MCF 10A (cell line): ENCODE results near the gene UNC93A. TPM values are rescaled to one million over a fixed set of nuclear protein-coding genes. Genes with fewer than 3 reads are reported as not detected.
"Not testable (repeated sequence)": the region's sequence is repeated elsewhere in the genome, so short reads cannot be mapped to it uniquely, and the experiment has no call there.

Source experiments
- BruUV-seq: library from RNA; stranded (reverse); fragments of 400-500 nt; replicated peaks from 2 replicates; lab custom pipeline; 2021; lab: Mats Ljungman, UMichigan
- CTCF ChIA-PET: fragments of 300-600 bp; sonication (Branson Sonifier 250); formaldehyde crosslinking; extraction: SDS; loops from one replicate; lab custom pipeline; 2021; ENCODE audit warnings: antibody characterized with exemption, inconsistent platforms; lab: Yijun Ruan, JAX
- POLR2A ChIA-PET: fragments of 300-600, 350-650 bp; sonication (Branson Sonifier 250); formaldehyde crosslinking; extraction: SDS; loops from one replicate; lab custom pipeline; 2020; ENCODE audit warnings: antibody characterized with exemption, inconsistent platforms; lab: Yijun Ruan, JAX
- DNase-seq: peaks from one replicate; pipeline ENCODE4 v3.0.0-alpha.2; 2018; ENCODE audit not compliant: unreplicated experiment
- H3K27ac Mint-ChIP-seq: one replicate; pipeline ENCODE4 v1.8.0; 2022; ENCODE audit warnings: mild to moderate bottlenecking, low read depth, mixed read lengths; ENCODE audit not compliant: unreplicated experiment
- H3K27me3 Mint-ChIP-seq: one replicate; pipeline ENCODE4 v1.8.0; 2022; ENCODE audit warnings: mixed read lengths; ENCODE audit not compliant: insufficient read depth, unreplicated experiment
- H3K36me3 Mint-ChIP-seq: one replicate; pipeline ENCODE4 v1.8.0; 2022; ENCODE audit warnings: mild to moderate bottlenecking, moderate library complexity, mixed read lengths; ENCODE audit not compliant: insufficient read depth, unreplicated experiment
- H3K4me1 Mint-ChIP-seq: one replicate; pipeline ENCODE4 v1.8.0; 2022; ENCODE audit warnings: mixed read lengths; ENCODE audit not compliant: insufficient read depth, unreplicated experiment
- H3K4me3 Mint-ChIP-seq: one replicate; pipeline ENCODE4 v1.8.0; 2022; ENCODE audit warnings: mild to moderate bottlenecking, moderate library complexity, mixed read lengths; ENCODE audit not compliant: unreplicated experiment
- H3K9me3 Mint-ChIP-seq: one replicate; pipeline ENCODE4 v1.8.0; 2022; ENCODE audit warnings: mixed read lengths; ENCODE audit not compliant: unreplicated experiment
- intact Hi-C: fragments of 100-400 bp; cut with micrococcal nuclease; formaldehyde crosslinking; loops from 2 replicates; pipeline ENCODE4 v1.14.1; 2022
- total RNA-seq: library from RNA; stranded (reverse); gene quantifications from 2 replicates; pipeline ENCODE4 v1.2.3, GENCODE V29; 2022
- TF ChIP-seq, protein P1 (sequence below): fragments of 200-600 bp; IDR thresholded peaks from one replicate; pipeline ENCODE4 v1.8.0; 2022; ENCODE audit warnings: antibody characterized with exemption, mild to moderate bottlenecking; ENCODE audit not compliant: unreplicated experiment

UNC93A gene
- total RNA-seq, 1 experiment from 2014 or later, result not detected

DNA sequence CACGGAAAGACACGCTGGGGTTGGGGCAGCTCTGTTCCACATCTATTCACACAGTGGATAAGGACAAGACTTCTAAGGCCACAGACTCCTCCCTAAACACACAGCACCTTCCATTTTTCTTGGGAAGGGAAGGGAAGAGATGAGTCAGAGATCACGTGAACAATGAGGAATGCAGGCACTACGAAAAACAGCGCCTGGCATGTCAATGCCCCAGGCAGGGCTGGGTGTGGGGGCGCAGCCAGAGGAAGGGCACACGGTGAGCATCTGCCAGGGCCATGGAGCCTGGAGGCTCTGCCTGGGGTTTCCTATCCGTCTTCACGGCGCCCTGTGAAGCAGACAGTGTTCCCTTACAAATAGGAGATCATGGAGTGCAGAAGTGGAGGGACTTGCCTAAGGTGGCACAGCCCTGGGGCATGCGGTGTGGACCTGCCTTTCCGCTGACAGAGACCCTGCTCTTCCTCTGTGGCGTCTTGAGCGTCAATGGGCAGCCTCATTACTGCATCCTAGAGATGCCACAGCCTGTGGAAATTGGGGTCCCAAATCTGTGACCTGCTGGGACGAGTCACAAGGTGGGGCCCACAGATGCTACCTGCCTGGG, 15.4 kb downstream of the UNC93A start:
- H3K27me3 Mint-ChIP-seq, result peaks cover 30% of the 10 kb centered on the region
- H3K9me3 Mint-ChIP-seq, result no peaks in the 10 kb centered on the region
- no peak overlapping the region for H3K4me3 Mint-ChIP-seq
- ChIA-PET CTCF (no interaction called here), POLR2A (no interaction called here)
- no peaks in the 10 kb centered on the region for H3K4me1 Mint-ChIP-seq
- intact Hi-C loops, result no loop called here
- TF ChIP-seq, protein P1, sequence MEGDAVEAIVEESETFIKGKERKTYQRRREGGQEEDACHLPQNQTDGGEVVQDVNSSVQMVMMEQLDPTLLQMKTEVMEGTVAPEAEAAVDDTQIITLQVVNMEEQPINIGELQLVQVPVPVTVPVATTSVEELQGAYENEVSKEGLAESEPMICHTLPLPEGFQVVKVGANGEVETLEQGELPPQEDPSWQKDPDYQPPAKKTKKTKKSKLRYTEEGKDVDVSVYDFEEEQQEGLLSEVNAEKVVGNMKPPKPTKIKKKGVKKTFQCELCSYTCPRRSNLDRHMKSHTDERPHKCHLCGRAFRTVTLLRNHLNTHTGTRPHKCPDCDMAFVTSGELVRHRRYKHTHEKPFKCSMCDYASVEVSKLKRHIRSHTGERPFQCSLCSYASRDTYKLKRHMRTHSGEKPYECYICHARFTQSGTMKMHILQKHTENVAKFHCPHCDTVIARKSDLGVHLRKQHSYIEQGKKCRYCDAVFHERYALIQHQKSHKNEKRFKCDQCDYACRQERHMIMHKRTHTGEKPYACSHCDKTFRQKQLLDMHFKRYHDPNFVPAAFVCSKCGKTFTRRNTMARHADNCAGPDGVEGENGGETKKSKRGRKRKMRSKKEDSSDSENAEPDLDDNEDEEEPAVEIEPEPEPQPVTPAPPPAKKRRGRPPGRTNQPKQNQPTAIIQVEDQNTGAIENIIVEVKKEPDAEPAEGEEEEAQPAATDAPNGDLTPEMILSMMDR, result no peak
- H3K36me3 Mint-ChIP-seq, result no peaks in the 10 kb centered on the region
- no peak for DNase-seq
- BruUV-seq, result no TSS peak
- H3K27ac Mint-ChIP-seq, result no peak overlapping the region

DNA sequence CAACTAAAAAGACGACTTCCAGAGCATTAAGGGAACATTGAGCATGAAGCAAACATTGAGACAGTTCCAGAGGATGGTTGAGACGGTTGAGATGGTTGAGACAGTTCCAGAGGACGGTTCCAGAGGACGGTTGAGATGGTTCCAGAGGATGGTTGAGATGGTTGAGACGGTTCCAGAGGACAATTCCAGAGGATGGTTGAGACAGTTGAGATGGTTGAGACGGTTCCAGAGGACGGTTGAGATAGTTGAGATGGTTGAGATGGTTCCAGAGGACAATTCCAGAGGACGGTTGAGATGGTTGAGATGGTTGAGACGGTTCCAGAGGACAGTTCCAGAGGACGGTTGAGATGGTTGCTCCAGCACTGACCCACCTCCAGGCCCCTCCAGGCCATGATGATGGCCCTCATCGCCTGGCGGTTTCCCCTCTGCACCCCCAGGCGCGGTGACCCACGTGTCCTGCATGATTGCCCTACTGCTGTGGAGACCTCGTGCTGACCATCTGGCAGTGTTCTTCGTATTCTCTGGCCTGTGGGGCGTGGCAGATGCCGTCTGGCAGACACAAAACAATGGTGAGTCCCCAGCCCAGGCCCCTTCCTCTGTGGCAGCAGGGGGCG, 16.3 kb downstream of the UNC93A start:
- H3K4me1 Mint-ChIP-seq, result no peaks in the 10 kb centered on the region
- no peaks in the 10 kb centered on the region for H3K9me3 Mint-ChIP-seq
- DNase-seq, result no peak
- intact Hi-C loops, result no loop called here
- BruUV-seq, result no TSS peak
- TF ChIP-seq, protein P1, result no peak
- H3K27ac Mint-ChIP-seq, result no peak overlapping the region
- ChIA-PET POLR2A (no interaction called here), CTCF (no interaction called here)
- peaks cover 28% of the 10 kb centered on the region for H3K27me3 Mint-ChIP-seq
- H3K36me3 Mint-ChIP-seq, result no peaks in the 10 kb centered on the region
- no peak overlapping the region for H3K4me3 Mint-ChIP-seq

DNA sequence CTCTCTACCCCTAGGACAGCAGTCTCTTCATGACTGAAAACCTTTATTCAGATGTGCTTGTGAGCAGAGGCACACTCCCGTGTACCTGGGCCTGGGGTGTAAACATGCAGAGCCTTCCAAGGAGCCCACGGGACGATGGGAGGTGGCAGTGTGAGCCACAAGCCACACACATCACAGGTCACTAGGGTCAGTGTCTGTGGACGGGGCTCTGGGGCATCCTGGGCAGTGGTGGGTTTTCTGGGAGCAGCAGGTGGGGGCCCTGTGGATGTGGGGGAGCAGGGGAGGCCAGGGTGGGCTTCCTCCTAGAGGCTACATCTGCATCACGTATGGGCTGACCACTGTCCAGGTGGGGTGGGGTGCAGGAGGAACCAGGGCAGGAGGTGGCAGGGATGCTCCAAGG, 17.1 kb downstream of the UNC93A start:
- intact Hi-C loops, result no loop called here
- BruUV-seq, result no TSS peak
- POLR2A ChIA-PET, result no interaction called here
- no peak for DNase-seq
- Mint-ChIP-seq H3K36me3 (no peaks in the 10 kb centered on the region), H3K4me3 (no peak overlapping the region), H3K27me3 (peaks cover 28% of the 10 kb centered on the region), H3K9me3 (no peaks in the 10 kb centered on the region), H3K27ac (no peak overlapping the region), H3K4me1 (no peaks in the 10 kb centered on the region)
- CTCF ChIA-PET, result no interaction called here
- TF ChIP-seq, protein P1, result no peak

DNA sequence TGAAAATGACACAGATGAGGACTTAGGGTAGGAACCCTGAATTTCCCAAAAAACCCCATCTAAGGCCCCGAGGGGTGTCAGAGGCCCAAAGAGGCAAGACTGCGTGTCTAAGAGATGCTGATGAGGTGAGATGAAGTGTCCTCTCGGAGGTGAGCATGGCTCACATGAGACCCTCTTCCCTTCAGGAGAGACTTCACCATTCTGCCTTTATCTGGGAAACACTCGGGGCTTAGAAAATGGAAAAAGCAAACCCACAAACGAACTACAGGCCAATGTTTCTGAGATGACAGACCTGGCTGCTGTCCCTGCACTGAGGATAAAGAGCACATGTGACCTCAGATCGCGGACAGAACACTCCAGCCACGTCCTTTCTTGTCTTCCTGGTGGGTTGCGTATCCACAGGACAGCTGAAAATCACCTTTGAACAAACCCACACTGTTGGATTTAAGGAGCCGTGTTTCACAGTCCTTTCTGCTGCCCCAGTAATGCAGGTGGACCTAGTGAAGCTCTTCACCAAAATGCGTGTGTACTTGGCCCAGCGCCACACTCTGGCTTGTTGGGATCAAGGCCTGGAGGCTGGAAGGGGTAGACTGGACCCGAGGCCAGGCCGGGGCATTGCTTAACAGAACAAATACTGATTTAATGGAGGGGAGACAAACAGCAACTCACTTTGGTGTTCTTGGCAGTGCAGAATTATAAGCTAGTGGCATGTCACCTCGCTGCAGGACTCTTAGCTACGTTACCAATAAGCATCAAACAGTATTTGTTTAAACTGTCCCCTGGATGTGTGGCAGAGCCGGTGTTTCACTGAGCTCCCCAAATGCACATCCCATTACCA, 18.5 kb downstream of the UNC93A start:
- intact Hi-C loops, H3K4me1 Mint-ChIP-seq, BruUV-seq, DNase-seq, H3K9me3 Mint-ChIP-seq, H3K27ac Mint-ChIP-seq, H3K4me3 Mint-ChIP-seq, H3K36me3 Mint-ChIP-seq, POLR2A ChIA-PET, CTCF ChIA-PET: not testable (repeated sequence)
- peaks cover 27% of the 10 kb centered on the region for H3K27me3 Mint-ChIP-seq
